GM21786 (cell line): ENCODE measurements around the gene GNMT.
"Not testable (repeated sequence)": the region's sequence is repeated elsewhere in the genome, so short reads cannot be mapped to it uniquely, and the experiment has no call there.

Source experiments
- ATAC-seq: cut with Tn5 transposase; IDR thresholded peaks from one replicate; pipeline ENCODE4 v1.9.1; 2021; ENCODE audit not compliant: unreplicated experiment

GNMT gene

DNA sequence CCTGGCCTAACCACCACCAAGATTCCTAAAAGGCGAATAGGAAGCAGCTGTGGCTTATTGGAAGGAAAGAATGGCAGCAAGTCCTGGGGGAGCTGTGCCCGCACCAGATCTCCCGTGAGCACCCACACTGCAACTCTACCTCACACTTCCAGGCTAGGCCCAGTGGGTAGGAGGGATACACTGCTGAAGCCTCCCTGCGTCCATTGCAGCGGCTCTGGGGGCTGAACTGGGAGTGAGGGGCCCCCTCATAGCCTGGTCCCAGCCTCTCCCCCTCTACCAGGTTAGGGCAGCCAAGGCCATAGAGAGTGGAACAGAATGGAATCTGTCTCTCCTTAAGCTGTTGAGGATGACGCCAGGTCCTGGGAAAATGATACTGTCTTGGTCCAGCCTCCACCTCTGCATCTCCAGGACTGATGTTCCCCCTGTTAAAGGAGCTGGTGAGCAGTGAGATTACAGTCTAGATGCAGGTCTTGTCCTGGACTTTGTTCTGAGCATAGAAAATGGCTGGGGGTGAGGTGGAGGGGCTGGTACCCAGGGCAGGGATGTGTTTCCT is 20.0 kb upstream of the GNMT start:
- ATAC-seq = no peak

DNA sequence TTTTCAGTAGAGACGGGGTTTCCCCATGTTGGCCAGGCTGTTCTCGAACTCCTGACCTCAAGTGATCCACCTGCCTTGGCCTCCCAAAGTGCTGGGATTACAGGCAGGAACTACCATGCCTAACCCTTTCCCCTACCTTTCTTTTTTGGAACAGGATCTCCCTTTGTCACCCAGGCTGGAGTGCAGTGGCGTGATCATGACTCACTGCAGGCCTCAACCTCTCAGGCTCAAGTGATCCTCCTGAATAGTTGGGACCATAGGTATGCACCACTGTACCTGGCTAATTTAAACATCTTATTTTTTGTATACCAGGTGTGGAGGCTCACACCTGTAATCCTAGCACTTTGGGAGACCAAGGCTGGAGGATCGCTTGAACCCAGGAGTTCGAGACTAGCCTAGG is 19.2 kb upstream of the GNMT start:
- not testable (repeated sequence) for ATAC-seq

DNA sequence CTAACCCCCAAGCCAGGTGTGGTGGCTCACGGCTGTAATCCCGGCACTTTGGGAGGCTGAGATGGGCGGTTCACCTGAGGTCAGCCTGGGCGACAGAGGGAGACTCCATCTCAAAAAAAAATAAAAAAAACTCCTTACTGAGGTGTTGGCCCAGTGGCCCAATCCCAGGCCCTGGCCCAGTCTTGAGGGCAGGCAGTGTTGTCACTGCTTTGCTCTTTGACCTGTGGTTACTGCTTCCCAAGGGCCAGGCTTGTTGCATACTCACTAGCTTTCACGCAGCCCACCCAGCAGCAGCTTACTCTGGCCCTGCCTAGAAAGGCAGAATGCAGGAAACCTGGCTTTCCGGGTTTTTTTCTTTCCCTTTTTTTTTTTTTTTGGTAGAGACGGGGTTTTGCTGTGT is 18.1 kb upstream of the GNMT start:
- no peak for ATAC-seq

DNA sequence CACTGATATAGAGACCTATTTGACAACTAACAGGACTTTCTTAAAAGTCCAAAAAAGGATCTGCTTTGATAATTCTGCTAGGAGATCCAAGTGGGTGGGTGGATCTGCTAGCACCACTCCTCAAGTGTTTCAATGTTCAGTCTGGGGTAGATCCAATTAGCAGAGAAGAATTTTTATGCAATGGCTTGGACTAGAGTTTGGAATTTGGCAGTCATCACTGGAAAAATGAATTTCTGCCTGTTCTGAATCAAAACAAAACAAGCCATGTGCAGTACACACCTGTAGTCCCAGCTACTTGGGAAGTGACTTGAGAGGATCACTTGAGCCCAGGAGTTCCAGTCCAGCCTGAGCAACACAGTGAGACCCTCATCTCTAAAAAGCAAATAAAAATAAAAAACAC is 12.6 kb upstream of the GNMT start:
- ATAC-seq = no peak

DNA sequence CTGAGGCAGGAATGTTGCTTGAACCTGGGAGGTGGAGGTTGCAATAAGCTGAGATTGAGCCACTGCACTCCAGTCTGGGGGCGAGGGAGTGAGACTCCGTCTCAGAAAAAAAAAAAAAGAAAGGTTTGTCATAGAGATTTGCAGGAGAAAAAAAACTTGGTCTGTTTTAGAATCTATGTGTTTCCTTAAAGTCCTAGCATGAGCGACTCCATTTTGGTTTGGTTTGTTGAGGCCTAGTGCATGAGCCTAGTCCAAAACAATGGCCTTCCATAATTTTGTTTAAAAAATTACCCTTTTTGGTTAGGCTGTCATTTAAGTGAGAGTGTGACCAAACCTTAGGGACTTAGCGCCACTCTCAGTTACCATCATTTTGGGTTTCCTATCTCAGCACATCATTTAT is 8.2 kb upstream of the GNMT start:
- no peak for ATAC-seq

DNA sequence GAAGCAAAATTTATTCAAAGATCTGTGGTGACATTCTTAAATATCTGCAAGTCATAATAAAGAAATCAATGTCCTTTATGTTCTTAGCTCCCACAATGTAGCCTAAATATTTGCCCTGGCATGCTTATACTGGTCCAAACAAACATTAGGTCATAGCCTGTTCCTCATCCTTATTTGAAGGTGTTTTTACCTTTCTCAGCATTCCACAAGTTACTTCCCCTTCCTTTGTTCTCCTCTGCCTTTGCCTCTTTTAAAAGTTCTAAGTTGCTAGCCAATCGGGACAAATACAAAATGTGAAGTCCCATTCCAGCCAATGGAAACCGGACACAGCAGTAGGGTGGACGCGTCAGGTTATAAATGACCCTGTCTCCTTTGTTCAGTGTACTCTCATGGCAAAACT is 6.1 kb upstream of the GNMT start:
- ATAC-seq = not testable (repeated sequence)

DNA sequence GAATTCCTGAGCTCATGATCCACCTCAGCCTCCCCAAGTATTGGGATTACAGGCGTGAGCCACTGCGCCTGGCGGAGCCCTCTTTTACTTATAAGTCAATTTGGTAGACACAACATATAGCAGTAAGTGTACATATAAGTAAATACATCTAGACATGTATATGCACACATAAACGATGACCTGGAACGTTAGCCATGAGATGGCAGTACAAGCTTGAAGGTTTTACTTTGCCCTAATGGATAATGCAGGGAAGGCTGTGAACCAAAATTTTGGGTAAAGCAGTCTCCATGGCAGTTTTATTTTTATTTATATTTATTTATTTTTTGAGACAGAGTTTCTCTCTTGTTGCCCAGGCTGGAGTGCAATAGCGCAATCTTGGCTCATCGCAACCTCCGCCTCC is 2.4 kb upstream of the GNMT start:
- no peak for ATAC-seq

DNA sequence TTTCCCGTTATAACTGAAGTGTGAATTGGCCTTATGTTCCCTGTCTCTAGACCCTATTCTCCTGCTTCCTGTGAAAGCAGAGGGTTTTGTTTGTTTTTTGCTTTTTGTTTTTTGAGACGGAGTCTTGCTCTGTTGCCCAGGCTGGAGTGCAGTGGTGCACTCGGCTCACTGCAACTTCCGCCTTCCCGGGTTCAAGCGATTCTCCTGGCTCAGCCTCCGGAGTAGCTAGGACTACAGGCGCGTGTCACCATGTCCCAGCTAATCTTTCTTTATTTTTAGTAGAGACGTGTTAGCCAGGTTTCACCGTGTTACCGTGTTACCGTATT is 674 bp upstream of the GNMT start:
- no peak for ATAC-seq

DNA sequence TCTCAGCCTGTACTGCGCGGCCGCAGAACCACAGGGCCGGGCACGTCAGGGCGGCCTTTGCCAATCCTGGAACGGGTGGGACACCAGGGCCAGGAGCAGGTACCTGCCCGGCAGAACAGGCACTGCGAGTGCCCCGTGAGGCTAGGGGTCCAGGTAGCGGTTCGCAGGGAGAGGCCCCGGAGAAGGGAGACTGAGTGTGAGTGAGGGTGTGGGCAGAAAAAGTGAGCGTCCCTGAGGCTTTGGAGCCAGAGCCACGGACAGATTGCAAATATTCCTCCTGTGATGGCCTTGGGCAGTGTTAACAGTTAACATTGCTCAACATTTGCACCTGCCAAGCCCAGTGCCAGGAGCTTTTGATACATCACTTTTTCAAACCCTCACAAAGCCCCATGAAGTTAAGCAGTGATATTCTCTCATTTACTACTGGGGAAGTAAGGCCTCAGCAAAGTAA is 491 bp downstream of the GNMT start:
- no peak for ATAC-seq

DNA sequence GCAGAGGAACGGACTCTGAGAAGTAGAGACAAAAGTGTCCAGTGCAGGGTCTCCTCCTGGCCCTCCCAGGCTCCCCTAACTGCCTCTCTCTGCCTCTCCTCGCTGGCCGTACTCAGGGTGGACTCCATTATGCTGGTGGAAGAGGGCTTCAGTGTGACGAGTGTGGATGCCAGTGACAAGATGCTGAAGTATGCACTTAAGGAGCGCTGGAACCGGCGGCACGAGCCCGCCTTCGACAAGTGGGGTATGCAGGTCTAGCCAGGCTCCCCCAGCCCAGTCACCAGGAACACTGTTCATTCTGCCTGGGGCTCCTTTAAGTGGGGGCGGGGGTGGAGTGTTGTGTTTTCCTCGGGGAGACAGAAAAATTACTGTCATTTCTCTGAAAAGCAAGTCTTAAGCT is 1.5 kb downstream of the GNMT start:
- ATAC-seq = no peak

DNA sequence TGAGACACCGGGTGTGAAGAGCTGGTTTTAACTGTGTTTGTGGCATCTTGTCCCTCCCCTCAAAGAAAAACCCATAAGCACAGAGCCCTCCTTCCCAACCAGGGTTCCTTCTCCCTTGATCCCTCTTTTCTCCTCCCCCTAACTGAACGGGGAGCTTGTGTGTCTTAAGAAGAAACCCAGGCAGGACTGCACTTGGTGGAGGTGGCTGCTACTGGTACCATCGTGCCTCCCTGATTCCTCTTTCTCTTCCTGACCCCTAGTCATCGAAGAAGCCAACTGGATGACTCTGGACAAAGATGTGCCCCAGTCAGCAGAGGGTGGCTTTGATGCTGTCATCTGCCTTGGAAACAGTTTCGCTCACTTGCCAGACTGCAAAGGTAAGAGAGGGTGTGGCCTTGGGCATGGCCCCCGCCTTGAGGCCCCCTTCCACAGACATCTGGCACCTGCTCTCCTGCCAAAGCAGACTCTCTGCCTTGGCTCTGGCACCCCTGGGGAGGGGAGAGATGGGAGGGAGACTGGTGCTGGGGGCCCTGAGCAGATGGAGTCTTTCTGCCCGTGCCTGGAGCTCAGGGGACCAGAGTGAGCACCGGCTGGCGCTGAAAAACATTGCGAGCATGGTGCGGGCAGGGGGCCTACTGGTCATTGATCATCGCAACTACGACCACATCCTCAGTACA is 2.1 kb downstream of the GNMT start:
- no peak for ATAC-seq

DNA sequence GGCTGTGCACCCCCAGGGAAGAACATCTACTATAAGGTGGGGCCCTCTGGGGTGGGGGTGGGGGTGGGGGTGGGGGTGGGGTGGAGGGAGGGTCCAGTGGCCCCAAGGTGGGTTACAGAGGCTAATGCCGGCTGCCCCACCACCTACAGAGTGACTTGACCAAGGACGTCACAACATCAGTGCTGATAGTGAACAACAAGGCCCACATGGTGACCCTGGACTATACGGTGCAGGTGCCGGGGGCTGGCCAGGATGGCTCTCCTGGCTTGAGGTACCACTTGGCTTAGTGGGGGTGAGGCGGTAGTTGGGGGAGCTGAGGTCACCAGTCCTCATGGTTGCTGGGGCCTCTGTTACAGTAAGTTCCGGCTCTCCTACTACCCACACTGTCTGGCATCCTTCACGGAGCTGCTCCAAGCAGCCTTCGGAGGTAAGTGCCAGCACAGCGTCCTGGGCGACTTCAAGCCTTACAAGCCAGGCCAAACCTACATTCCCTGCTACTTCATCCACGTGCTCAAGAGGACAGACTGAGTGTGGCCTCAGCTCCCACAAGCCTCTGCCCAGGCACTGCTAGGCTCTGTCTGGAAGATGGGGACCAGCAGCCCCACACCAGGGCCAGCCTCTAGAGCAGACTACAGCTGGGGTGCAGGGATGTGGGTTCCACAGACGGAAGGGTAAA is 2.8 kb downstream of the GNMT start:
- no peak for ATAC-seq

DNA sequence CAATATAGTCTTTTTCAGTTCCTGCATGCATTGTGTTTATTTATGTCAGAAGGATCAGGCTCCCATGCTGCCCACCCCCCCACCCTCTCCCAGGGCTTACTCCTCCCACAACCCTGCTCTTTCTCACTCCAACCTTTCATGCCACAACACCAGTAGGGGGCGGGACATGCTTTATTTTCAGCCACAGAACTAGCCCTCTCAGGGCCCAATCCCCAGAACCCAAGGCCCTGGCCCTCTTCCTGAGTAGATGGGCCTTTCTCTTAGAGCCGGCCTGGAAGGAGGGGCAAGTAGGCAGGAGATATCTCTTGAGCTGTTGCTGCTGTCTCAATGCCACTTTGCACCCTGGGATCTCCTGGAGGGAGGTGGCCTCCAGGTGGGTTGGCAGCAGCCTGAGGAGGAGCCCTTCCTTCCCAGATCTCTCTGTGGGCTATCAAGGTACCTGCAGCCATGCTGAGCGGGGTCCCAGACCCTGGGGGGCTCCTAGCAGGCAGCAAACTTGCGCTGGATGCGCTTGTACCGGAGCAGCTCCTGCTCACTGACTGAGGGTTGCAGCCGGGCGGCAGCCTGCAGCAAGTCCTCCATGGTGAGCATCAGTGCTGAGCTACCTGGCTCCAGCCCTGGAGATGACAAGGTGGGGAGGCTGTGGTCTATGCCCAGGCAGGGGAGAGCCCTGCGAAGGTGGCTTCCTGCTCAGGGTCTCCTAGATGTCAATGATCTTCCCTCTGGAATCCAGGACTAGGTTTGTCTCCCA is 3.5 kb downstream of the GNMT start:
- ATAC-seq = no peak

DNA sequence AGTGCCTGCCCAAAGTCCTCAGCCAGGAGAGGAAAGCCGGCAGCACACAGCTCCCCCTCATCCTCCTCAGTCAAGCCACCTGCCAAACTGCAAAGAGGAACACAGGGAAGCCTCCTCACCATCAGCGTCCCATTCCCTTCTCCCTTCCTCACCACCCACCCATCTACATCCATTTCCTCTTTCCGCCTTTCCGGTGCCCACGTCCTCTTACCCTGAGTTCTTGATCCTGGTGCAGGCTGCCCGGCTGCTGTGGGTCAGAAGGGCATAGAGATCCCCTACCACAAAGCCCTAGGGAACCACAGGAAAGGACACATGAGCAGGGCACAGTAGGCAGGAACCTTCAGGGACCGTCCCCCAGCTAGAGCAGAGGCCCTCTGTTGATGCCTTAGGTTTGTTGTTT is 6.0 kb downstream of the GNMT start:
- ATAC-seq = no peak

DNA sequence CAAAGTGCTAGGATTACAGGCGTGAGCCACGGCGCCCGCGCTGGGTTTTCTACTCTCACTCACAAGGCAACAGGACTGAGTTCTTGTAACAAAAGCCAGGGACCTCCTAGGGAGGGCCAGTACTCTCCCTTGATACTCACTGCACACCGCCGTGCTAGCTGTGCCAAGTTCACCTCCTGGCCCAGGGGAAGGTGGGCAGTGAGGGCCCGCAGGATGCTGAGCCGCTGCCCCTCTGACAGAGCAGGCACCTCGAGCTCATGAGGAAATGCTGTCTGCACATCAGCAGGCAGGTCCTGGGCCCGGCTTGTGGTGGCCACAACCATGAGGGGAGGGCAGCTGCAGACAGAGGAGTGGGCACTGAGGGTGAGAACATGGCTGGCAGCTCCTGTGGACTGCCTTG is 6.7 kb downstream of the GNMT start:
- no peak for ATAC-seq

DNA sequence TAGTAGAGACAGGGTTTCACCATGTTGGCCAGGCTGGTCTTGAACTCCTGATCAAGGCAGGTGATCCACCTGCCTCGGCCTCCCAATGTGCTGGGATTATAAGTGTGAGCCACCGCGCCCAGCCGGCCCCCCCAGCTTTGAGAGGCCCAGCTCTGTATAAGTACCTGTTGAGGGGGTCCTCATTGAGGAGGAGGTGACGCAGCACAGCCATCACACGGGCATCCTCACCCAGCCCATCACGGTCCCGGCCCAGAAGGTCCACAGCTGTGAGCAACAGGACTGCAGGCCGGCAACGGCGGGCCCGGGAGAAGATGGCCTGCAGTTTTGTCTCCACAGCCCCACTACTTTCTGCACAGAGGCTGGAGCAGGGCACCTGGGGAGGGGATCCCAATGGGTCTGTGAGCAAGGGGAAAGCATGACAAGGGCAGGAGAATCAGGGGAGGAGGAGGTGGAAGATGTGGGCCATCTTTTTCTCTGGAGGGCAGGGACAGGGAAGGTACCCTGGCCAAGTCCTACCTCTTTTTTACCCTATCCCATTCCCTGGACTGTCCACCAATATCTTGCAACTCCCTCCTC is 7.7 kb downstream of the GNMT start:
- ATAC-seq = no peak

DNA sequence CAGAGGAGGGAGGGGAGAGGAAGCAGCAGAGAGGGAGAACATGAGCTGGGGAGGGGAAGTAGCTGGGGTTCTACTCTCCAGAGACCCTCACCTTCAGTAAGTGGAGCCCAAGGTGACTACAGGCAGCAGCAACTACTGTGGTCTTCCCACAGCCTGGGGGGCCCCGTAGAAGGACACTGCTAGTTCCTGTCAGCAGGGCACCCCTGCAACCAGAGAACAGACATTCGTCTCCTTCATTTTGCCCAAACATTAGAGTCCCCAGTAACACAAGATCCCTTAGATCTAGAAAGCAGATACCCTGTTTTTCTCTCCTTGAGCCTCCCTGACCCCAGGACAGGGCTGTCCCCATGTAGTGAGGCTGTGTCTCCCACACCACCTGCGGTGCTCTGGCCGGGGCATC is 8.2 kb downstream of the GNMT start:
- ATAC-seq = no peak

DNA sequence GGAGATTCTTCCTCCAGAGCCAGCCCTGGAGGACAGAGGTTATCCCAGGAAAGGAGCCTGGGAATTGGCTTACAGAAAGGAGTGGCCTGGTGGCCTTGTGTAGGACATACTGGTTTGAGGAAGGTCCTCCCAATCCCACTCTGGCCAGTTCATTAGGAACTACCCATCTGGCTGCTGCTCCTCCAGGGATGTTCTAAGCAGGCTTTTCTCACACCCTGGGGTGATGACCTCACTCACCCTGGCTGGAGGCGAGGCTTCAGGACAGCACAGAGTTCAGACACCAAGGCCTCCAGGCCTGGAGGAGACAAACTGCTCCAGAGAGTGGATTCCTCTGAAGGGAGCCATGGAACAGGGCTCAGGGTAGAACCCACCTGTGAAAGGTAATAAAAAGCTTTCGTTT is 8.9 kb downstream of the GNMT start:
- no peak for ATAC-seq

DNA sequence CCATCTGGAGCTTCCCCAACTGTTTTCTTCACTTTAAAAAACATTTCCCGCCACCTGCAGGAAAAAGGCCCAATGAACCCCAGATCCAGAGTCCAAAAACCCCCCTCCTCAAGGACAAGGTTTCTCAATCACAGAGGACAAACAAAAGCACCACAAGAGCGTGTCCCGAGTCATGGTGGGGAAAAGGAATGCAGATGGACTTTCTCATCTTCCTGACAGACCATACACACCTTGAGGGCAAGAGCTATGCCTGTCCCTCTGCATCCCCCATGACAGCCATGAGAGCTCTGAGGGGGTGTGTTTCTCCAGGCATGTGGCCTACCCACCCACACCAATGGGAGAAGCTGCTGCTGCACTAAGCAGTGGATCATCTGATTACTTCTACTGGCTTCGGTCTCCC is 9.4 kb downstream of the GNMT start:
- no peak for ATAC-seq

DNA sequence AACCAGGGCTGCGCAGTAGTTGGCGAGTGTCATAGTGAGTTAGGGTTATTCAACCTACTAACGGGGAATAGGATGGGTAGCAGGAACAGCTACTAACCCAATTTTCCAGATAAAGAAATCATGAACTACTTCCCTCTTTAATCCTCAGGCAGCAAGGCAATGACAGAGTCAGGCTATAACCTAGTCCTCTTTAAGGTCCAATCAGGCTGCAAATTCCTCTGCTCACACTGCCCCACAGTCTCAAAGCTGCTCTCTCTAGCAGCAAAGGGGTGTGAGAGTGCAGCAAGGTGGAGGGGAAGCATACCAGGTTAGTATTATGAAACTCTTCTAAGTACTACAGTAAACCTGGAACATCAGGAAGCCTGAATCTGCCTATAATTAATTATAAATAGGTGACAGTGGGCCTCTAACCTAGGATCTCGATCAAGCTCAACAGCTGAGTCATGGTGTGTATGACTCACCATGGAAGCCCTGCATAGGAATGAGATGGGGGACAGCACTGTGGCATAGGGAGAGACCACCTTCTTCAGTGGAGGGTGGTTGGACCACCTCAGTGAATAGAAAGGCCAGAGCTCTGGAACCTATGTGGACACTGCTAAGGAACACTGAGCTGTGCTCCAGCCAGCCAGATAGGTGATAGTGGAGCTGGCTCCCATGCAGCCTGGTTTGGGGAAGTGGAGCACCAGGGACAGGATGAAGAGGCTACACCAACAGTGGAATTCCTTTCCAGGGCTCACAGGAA is 10.5 kb downstream of the GNMT start:
- no peak for ATAC-seq

DNA sequence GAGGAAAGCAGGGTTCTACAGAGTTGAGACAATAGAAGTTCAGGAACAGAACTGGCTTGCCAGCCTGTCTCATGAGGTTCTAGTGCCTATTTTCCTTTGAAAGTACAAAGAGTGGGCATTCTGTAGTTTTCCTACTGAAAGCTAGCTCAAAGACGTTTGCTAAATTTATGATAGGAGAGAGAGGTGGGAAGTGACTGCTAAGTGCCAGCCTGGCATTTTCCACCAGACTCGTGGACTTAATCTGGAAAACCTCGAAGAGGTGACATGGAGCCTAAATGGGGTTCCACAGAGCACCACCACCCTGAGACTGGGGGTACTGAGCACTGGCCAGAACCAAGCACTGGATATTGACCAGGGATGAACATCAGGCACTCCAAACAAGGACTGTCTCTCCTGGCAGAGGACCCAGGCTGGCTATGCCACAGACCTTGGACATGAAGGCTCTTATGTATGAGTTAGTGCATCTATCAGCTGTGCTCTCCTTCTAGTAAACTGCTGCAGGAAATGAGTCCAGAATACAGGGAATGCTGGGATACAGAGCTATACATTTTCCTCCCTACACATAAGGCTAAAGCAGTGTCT is 11.3 kb downstream of the GNMT start:
- ATAC-seq = no peak
